Esophagus squamous epithelium (tissue), 4 donors: Measurements from ENCODE around the gene EMD.

Source experiments
- POLR2A ChIP-seq, 4 donors: fragments of 450-650 bp; IDR thresholded peaks; one replicate each; pipeline ENCODE4 v1.6.1; 2017; ENCODE audit warnings: antibody characterized with exemption in 4 of 4, mild to moderate bottlenecking in 4 of 4, moderate library complexity in 3 of 4
- TF ChIP-seq, protein P1 (sequence below), 6 experiments: fragments of 450-650 bp in 4 of 6; fragments of 200-600 bp in 2 of 6; sonication (generic) in 2 of 6; IDR thresholded peaks; one replicate each; pipeline ENCODE4 v1.5.1; 2016 to 2019; ENCODE audit warnings: antibody characterized with exemption in 6 of 6, mild to moderate bottlenecking in 4 of 6, moderate library complexity in 4 of 6

DNA sequence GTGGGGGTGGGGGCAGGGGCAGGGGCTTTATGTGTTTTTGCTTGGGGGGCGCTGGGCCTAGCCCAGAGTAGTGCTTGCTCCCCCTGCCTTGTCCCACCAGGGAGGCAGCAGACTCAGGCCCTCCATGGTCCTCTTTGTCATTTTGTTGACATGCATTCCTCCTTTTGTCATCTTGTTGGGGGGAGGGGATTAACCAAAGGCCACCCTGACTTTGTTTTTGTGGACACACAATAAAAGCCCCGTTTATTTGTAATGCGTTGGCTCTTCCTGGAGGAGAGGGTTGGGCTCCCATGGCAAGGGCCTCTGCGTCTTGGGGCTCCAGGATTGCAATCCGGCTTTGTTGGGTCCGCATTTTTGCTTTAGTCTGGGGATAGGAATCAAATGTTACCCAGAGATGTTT, 2.2 kb downstream of the EMD start:
- TF ChIP-seq, protein P1, sequence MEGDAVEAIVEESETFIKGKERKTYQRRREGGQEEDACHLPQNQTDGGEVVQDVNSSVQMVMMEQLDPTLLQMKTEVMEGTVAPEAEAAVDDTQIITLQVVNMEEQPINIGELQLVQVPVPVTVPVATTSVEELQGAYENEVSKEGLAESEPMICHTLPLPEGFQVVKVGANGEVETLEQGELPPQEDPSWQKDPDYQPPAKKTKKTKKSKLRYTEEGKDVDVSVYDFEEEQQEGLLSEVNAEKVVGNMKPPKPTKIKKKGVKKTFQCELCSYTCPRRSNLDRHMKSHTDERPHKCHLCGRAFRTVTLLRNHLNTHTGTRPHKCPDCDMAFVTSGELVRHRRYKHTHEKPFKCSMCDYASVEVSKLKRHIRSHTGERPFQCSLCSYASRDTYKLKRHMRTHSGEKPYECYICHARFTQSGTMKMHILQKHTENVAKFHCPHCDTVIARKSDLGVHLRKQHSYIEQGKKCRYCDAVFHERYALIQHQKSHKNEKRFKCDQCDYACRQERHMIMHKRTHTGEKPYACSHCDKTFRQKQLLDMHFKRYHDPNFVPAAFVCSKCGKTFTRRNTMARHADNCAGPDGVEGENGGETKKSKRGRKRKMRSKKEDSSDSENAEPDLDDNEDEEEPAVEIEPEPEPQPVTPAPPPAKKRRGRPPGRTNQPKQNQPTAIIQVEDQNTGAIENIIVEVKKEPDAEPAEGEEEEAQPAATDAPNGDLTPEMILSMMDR (IDR thresholded peaks at IDR 0.05) = no peak
- TF ChIP-seq POLR2A (IDR thresholded peaks at IDR 0.05) = no peak
